ENCODE measurements around the gene BICRA. TPM values are rescaled to one million over a fixed set of nuclear protein-coding genes. Genes with fewer than 3 reads are reported as not detected.
"Not testable (repeated sequence)": the region's sequence is repeated elsewhere in the genome, so short reads cannot be mapped to it uniquely, and the experiment has no call there.

Gene BICRA
- total RNA-seq, 2 experiments from 2014 or later: 9.8 to 13.3 TPM

- H3K9me3 Mint-ChIP-seq (ENCODE audit: low read depth): no peaks in the 10 kb centered on the region
- no peak overlapping the region for H3K27ac Mint-ChIP-seq
- H3K27me3 Mint-ChIP-seq: no peaks in the 10 kb centered on the region
- DNase-seq (no peak), ATAC-seq (no peak)
- H3K36me3 Mint-ChIP-seq (ENCODE audit: low read depth): peaks cover 18% of the 10 kb centered on the region
- CTCF ChIA-PET: interaction anchor here (1.5 kb wide), 1 partner anchor 137 kb away, joined by 4 read pairs; the partner anchor contains the start of gene NAPA
- intact Hi-C loops (cut with DNase I, micrococcal nuclease): no loop called here
- H3K4me3 Mint-ChIP-seq: no peak overlapping the region
- POLR2A ChIA-PET: no interaction called here
- H3K4me1 Mint-ChIP-seq: peaks cover 17% of the 10 kb centered on the region
Measured at GRCh38 chr19:47652285-47652684, 43.4 kb downstream of the BICRA start.

GRCh38 chr19:47653856-47654255, 44.9 kb downstream of the BICRA start:
- Mint-ChIP-seq H3K9me3 (ENCODE audit: low read depth) (no peaks in the 10 kb centered on the region), H3K4me1 (peaks cover 8% of the 10 kb centered on the region), H3K36me3 (ENCODE audit: low read depth) (peaks cover 14% of the 10 kb centered on the region), H3K27ac (no peak overlapping the region), H3K4me3 (no peak overlapping the region), H3K27me3 (no peaks in the 10 kb centered on the region)
- no peak for ATAC-seq
- intact Hi-C loops (cut with DNase I, micrococcal nuclease): no loop called here
- CTCF ChIA-PET: no interaction called here
- POLR2A ChIA-PET: no interaction called here
- DNase-seq: no peak

DNA sequence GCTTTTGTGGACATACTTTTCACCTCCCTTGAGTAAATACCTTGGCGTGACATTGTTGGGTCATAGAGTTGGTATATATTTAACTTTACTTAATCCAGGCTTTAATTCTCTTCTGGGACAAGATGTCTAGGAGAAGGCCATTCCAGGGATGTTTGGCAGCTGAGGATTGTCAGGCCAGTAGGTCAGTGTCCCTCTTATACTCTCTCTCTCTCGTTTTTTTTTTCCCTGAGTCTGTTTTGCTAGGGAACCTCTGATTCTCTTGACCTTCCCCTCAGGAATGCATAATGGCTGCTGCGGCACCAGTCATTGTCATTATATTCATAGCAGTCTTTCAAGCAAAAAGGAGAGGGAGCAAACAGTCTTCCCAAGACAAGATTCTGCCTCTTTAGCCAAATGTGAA, 48.8 kb downstream of the BICRA start:
- Mint-ChIP-seq H3K4me1 (peaks cover 3% of the 10 kb centered on the region), H3K9me3 (ENCODE audit: low read depth) (no peaks in the 10 kb centered on the region), H3K36me3 (ENCODE audit: low read depth) (peaks cover 10% of the 10 kb centered on the region), H3K27me3 (no peaks in the 10 kb centered on the region), H3K4me3 (no peak overlapping the region), H3K27ac (no peak overlapping the region)
- ChIA-PET POLR2A (no interaction called here), CTCF (interaction anchor here (0.7 kb wide), 1 partner anchor 71 kb away, joined by 3 read pairs; no protein-coding TSS in a partner anchor)
- DNase-seq (no peak), ATAC-seq (no peak)
- intact Hi-C loops (cut with DNase I, micrococcal nuclease): no loop called here

DNA sequence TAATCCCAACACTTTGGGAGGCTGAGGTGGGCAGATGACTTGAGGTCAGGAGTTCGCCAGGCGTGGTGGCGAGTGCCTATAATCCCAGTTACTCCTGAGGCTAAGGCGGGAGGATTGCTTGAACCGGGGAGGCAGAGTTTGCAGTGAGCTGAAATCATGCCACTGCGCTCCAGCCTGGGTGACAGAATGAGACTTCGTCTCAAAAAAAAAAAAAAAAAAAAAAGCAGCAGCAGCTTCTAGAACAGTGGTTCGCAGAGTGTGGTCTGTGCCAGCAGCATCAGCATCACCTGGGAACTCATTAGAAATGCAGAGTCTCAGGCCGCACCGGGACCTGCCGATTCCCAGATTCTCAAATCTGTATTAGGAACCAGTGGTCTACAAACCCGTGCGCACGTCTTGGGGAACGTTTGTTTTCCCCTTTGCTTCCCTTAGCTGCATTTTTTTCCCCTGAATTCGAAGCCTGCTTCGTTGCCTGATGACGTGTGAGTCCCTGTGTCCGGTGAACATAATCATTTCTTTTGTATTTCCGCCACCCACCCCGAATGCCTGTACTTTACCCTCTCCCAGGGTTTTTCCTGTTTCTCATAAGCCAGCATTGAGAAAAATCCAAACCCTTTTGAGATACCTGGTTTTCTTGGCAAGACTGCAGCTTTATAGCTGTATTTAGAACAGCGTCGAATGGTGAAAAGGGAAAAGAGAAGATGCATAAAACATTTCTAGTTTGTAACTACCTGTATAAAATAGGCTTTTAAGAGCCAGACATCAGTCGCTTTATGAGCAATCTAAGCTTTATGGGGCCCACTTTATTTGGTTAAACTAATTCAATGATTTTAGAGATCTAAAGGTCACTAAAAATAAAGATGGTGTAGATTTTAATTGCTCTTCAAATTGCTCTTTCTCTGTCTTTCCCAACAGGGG, 49.8 kb downstream of the BICRA start:
- POLR2A ChIA-PET: no interaction called here
- Mint-ChIP-seq H3K27me3 (no peaks in the 10 kb centered on the region), H3K4me1 (peaks cover 6% of the 10 kb centered on the region), H3K4me3 (no peak overlapping the region), H3K9me3 (ENCODE audit: low read depth) (no peaks in the 10 kb centered on the region), H3K36me3 (ENCODE audit: low read depth) (peaks cover 5% of the 10 kb centered on the region), H3K27ac (no peak overlapping the region)
- no peak for DNase-seq
- intact Hi-C loops (cut with DNase I, micrococcal nuclease): no loop called here
- no peak for ATAC-seq
- CTCF ChIA-PET: interaction anchor here (0.6 to 1.0 kb wide), 3 partner anchors 131 to 204 kb away, joined by 3 to 4 read pairs (median 3); partner anchors contain the start of gene NAPA

DNA sequence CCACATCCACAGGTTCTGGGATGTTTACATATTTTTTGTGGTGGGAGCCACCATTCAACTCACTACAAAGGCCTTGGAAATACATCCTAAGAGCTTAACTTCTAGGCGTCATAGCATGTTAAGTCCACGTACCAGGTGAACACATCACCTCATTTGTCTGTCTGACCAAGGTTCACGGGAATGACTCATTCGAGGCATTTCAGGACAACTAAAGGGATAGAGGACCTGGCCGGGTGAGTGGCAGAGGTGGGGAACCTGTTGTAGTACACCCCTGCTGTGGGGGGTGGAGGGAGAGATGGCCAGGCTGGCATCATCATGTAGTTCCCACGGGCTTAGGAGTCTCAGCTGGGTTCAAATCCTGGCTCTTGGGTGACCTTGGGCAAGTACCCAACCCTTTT, 51.5 kb downstream of the BICRA start:
- CTCF ChIA-PET: interaction anchor here (0.6 kb wide), 1 partner anchor 932 kb away, joined by 3 read pairs; no protein-coding TSS in a partner anchor
- ATAC-seq (no peak), DNase-seq (no peak)
- peaks cover 10% of the 10 kb centered on the region for H3K4me1 Mint-ChIP-seq
- H3K9me3 Mint-ChIP-seq (ENCODE audit: low read depth): no peaks in the 10 kb centered on the region
- intact Hi-C loops (cut with DNase I, micrococcal nuclease): no loop called here
- H3K36me3 Mint-ChIP-seq (ENCODE audit: low read depth): peaks cover 4% of the 10 kb centered on the region
- no peak overlapping the region for H3K27ac Mint-ChIP-seq
- POLR2A ChIA-PET: no interaction called here
- H3K4me3 Mint-ChIP-seq: no peak overlapping the region
- no peaks in the 10 kb centered on the region for H3K27me3 Mint-ChIP-seq

DNA sequence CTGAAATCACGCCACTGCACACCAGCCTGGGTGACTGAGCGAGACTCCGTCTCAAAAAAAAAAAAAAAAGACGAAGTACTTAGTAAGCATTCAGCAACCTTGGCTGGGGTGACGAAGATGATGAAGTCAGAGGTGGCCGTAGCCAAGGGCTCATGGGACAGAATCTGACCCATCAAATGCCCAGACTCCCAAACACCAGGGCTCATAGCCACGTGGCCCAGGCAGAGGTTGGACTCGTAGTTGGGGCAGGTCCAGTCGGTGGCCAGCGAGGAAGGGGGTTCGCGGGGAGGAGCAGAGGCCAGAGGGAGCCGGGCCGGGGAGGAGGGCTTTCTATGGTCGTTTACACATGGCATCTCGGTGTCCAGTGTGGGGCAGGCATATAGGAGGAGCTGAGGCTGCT, 52.2 kb downstream of the BICRA start:
- DNase-seq (no peak), ATAC-seq (no peak)
- Mint-ChIP-seq H3K27me3 (no peaks in the 10 kb centered on the region), H3K4me3 (no peak overlapping the region), H3K4me1 (peaks cover 10% of the 10 kb centered on the region), H3K27ac (no peak overlapping the region), H3K9me3 (ENCODE audit: low read depth) (no peaks in the 10 kb centered on the region), H3K36me3 (ENCODE audit: low read depth) (peaks cover 4% of the 10 kb centered on the region)
- ChIA-PET POLR2A (no interaction called here), CTCF (interaction anchor here (1.3 kb wide), 1 partner anchor 10 kb away, joined by 6 read pairs; no protein-coding TSS in a partner anchor)
- intact Hi-C loops (cut with DNase I, micrococcal nuclease): no loop called here

GRCh38 chr19:47661611-47662010, 52.7 kb downstream of the BICRA start:
- Mint-ChIP-seq H3K4me1 (peaks cover 10% of the 10 kb centered on the region), H3K36me3 (ENCODE audit: low read depth) (peaks cover 4% of the 10 kb centered on the region), H3K27ac (no peak overlapping the region), H3K4me3 (no peak overlapping the region), H3K9me3 (ENCODE audit: low read depth) (no peaks in the 10 kb centered on the region), H3K27me3 (no peaks in the 10 kb centered on the region)
- intact Hi-C loops (cut with DNase I, micrococcal nuclease): no loop called here
- no peak for DNase-seq
- ChIA-PET POLR2A (no interaction called here), CTCF (interaction anchor here (1.3 kb wide), 1 partner anchor 9 kb away, joined by 6 read pairs; no protein-coding TSS in a partner anchor)
- no peak for ATAC-seq

DNA sequence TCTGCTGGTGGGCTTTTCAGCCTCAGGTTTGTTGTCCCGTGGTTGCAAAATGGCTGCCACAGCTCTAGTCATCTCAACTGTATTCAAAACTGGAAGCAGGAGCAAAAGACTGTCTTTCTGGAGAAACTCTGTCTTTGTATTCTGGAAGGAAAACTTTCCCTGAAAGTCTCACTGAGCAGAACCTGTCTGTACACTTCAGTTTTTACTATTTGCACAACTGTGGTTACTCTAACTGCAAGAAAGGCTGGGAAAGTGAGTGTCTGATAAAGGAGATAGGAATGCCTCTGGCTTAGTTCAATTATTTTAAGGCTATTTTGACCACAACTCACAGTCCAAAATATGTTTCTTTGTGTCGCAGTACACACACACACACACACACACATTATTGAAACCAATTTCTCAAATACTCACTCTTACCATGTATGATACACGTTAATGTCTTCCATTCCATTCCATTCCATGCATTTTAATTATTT, 54.5 kb downstream of the BICRA start:
- no peak for DNase-seq
- ATAC-seq: no peak
- Mint-ChIP-seq H3K4me1 (peaks cover 10% of the 10 kb centered on the region), H3K4me3 (no peak overlapping the region), H3K36me3 (ENCODE audit: low read depth) (peaks cover 4% of the 10 kb centered on the region), H3K9me3 (ENCODE audit: low read depth) (no peaks in the 10 kb centered on the region), H3K27ac (no peak overlapping the region), H3K27me3 (no peaks in the 10 kb centered on the region)
- intact Hi-C loops (cut with DNase I, micrococcal nuclease): no loop called here
- CTCF ChIA-PET: no interaction called here
- POLR2A ChIA-PET: no interaction called here

- Mint-ChIP-seq H3K27me3 (no peaks in the 10 kb centered on the region), H3K4me3 (no peak overlapping the region), H3K27ac (no peak overlapping the region), H3K36me3 (ENCODE audit: low read depth) (peaks cover 4% of the 10 kb centered on the region), H3K4me1 (peaks cover 10% of the 10 kb centered on the region), H3K9me3 (ENCODE audit: low read depth) (no peaks in the 10 kb centered on the region)
- no peak for ATAC-seq
- DNase-seq: no peak
- intact Hi-C loops (cut with DNase I, micrococcal nuclease): no loop called here
- CTCF ChIA-PET: no interaction called here
- POLR2A ChIA-PET: no interaction called here
Measured at GRCh38 chr19:47663911-47664771, 55.2 kb downstream of the BICRA start.

DNA sequence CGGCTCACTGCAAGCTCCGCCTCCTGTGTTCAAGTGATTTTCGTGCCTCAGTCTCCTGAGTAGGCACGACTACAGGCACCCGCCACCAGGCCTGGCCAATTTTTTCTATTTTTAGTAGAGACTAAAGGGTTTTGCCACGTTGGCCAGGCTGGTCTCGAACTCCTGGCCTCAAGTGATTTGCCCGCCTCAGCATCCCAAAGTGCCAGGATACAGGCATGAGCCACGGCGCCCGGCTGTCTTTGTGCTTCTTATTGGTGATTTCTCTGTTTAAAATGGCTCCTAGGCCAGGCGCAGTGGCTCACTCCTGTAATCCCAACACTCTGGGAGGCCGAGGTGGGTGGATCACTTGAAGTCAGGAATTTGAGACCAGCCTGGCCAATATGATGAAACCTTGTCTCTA, 59.6 kb downstream of the BICRA start:
- H3K27me3 Mint-ChIP-seq; intact Hi-C loops (cut with DNase I, micrococcal nuclease); H3K9me3 Mint-ChIP-seq (ENCODE audit: low read depth); H3K4me1 Mint-ChIP-seq; ATAC-seq; H3K36me3 Mint-ChIP-seq (ENCODE audit: low read depth); POLR2A ChIA-PET; H3K4me3 Mint-ChIP-seq; DNase-seq; H3K27ac Mint-ChIP-seq: not testable (repeated sequence)
- CTCF ChIA-PET: interaction anchor here (0.6 kb wide), 1 partner anchor 31 kb away, joined by 3 read pairs; no protein-coding TSS in a partner anchor

DNA sequence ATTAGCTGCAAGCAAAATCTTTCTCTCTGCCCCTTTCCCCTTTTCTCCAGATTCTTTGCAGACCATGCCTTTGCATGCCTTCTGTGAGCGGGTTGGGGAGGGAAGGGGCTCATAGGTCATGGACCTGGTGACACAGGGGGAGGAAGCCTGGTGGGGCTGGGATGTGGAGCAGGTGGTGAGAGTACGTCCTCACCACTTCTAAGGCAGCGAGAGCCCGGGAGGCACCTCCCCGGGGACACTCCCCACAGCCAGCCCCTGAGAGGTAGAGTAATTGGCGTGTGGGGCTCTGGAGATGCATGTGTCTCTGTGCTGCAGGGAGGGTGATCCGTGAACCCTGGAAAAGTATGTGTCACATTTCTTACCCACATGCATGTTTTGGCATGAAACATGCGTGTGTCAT, 61.8 kb downstream of the BICRA start:
- Mint-ChIP-seq H3K4me3 (no peak overlapping the region), H3K27ac (no peak overlapping the region), H3K9me3 (ENCODE audit: low read depth) (no peaks in the 10 kb centered on the region), H3K36me3 (ENCODE audit: low read depth) (peaks cover 7% of the 10 kb centered on the region), H3K4me1 (no peaks in the 10 kb centered on the region), H3K27me3 (no peaks in the 10 kb centered on the region)
- no peak for DNase-seq
- POLR2A ChIA-PET: no interaction called here
- CTCF ChIA-PET: interaction anchor here (0.9 kb wide), 1 partner anchor 9 kb away, joined by 6 read pairs; no protein-coding TSS in a partner anchor
- intact Hi-C loops (cut with DNase I, micrococcal nuclease): no loop called here
- no peak for ATAC-seq

Measured in activated CD4-positive, alpha-beta T cell treated with anti-CD3 and anti-CD28 coated beads for 36 hours (primary cell).